Smooth muscle cell (in vitro differentiated cells): ENCODE results near the gene CHMP6. TPM values are rescaled to one million over a fixed set of nuclear protein-coding genes. Genes with fewer than 3 reads are reported as not detected.

Experiments used
- DNase-seq: peaks from one replicate; lab custom pipeline; 2025; ENCODE audit not compliant: unreplicated experiment; lab: John Stamatoyannopoulos, UW
- H2AFZ ChIP-seq: fragments of 200-600 bp; sonication (generic); 2 replicates; pipeline ENCODE4 v1.6.0; 2016; ENCODE audit warnings: antibody characterized with exemption, low read depth, mild to moderate bottlenecking
- H3F3A ChIP-seq: fragments of 200-600 bp; sonication (generic); 2 replicates; pipeline ENCODE4 v1.6.0; 2017; ENCODE audit warnings: antibody characterized with exemption, low read depth
- H3K27ac ChIP-seq: fragments of 200-600 bp; sonication (generic); 2 replicates; pipeline ENCODE4 v1.5.1; 2016; ENCODE audit warnings: low read depth, mild to moderate bottlenecking
- H3K27me3 ChIP-seq: fragments of 200-600 bp; sonication (generic); 2 replicates; pipeline ENCODE4 v1.6.1; 2016; ENCODE audit warnings: low read depth, mild to moderate bottlenecking
- H3K36me3 ChIP-seq: fragments of 200-600 bp; sonication (generic); 2 replicates; pipeline ENCODE4 v1.5.1; 2016; ENCODE audit warnings: low read depth
- H3K4me1 ChIP-seq: fragments of 200-600 bp; sonication (generic); 2 replicates; pipeline ENCODE4 v1.5.1; 2016; ENCODE audit warnings: low read depth
- H3K4me2 ChIP-seq: fragments of 200-600 bp; sonication (generic); 2 replicates; pipeline ENCODE4 v1.6.0; 2016; ENCODE audit warnings: mild to moderate bottlenecking
- H3K4me3 ChIP-seq: fragments of 200-600 bp; sonication (generic); 2 replicates; pipeline ENCODE4 v1.5.1; 2016; ENCODE audit warnings: mild to moderate bottlenecking
- H3K79me2 ChIP-seq: fragments of 200-600 bp; sonication (generic); 2 replicates; pipeline ENCODE4 v1.6.0; 2016; ENCODE audit warnings: low read depth, mild to moderate bottlenecking
- H3K9ac ChIP-seq: fragments of 200-600 bp; sonication (generic); 2 replicates; pipeline ENCODE4 v1.6.0; 2016; ENCODE audit warnings: low read depth
- H3K9me3 ChIP-seq: fragments of 200-600 bp; sonication (generic); replicated peaks from 2 replicates; pipeline ENCODE4 v1.5.1; 2016; ENCODE audit warnings: low read depth
- H4K20me1 ChIP-seq: fragments of 200-600 bp; sonication (generic); 2 replicates; pipeline ENCODE4 v1.6.0; 2016; ENCODE audit warnings: low read depth
- WGBS: methylation state at CpG from one replicate; pipeline ENCODE4 v1.1.7; 2016; ENCODE audit warnings: low lambda C conversion rate; 5-methylcytosine and 5-hydroxymethylcytosine counted together
- polyA plus RNA-seq: library from polyadenylated mRNA; unstranded; fragments of >200 nt; fragmentation: Nextera tagmentation; extraction: Ambion mirVana; gene quantifications from 2 replicates; pipeline ENCODE4 v1.2.1, GENCODE V29; 2016
- total RNA-seq: library from RNA; depleted of rRNA; stranded (reverse); fragments of >200 nt; gene quantifications from 2 replicates; pipeline ENCODE4 v1.2.3, GENCODE V29; 2014
- TF ChIP-seq, protein P1 (sequence below): fragments of 200-600 bp; sonication (generic); IDR thresholded peaks from 2 replicates; pipeline ENCODE4 v1.5.1; 2017; ENCODE audit warnings: borderline replicate concordance, mild to moderate bottlenecking, antibody characterized with exemption; ENCODE audit not compliant: insufficient read depth, poor library complexity, severe bottlenecking

The CHMP6 gene
- total and polyA plus RNA-seq, 2 experiments from 2014 or later = 5.8 to 21.5 TPM

DNA sequence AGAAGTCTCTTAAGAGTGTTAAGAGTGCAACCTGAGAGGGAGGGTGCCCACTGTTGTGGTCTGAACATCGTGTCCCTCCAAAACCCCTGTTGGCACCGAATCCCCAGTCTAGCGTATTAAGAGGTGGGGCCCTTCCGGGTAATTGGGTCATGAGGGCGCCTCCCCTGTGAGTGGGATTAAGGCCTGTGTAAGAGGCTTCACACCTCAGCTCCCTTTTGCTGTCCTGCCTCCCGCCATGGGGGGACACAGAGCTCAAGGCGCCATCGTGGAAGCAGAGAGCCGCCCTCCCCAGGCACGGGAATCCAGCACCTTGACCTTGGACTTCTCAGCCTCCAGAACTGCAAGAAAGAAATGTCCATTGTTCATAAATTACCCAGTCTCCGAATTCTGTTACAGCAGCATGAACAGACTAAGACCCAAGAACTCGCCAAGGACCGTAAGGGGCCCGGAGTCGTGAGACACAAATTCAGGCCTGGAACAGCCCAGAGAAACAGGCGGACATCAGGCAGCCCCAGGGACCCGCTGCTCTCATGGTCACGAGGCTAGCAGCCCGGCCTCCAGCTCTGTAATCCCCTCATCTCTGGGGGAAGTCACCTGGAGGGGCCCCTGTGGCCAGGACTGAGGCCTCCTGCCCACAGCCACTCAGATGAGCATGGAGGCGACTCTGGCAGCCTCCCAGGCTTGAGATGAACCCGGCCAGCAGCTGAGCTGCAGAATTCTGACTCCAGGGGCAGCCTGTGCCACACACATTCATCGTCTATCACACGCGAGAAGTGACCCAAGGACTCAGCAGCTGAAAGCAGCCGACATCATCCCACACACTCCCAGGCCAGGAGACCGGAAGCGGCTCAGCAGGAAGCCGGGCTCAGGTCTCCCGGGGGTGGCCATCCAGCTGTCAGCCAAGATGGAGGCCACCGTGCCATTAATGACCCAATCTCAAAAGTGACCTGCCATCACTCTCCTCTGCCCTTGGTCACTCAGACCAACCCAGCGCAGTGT, 12.8 kb upstream of the CHMP6 start:
- Histone ChIP-seq H4K20me1 (no peaks in the 10 kb centered on the region), H3K4me1 (no peaks in the 10 kb centered on the region), H3F3A (no peaks in the 10 kb centered on the region), H3K27me3 (no peaks in the 10 kb centered on the region), H3K79me2 (no peaks in the 10 kb centered on the region), H3K4me3 (no peak overlapping the region), H3K27ac (no peak overlapping the region), H3K9ac (no peak overlapping the region), H3K36me3 (no peaks in the 10 kb centered on the region), H3K9me3 (no peaks in the 10 kb centered on the region), H2AFZ (no peak overlapping the region), H3K4me2 (no peak overlapping the region)
- no peak for DNase-seq
- WGBS = 78% methylated on average over 31 of the region's 31 CpGs
- TF ChIP-seq, protein P1, sequence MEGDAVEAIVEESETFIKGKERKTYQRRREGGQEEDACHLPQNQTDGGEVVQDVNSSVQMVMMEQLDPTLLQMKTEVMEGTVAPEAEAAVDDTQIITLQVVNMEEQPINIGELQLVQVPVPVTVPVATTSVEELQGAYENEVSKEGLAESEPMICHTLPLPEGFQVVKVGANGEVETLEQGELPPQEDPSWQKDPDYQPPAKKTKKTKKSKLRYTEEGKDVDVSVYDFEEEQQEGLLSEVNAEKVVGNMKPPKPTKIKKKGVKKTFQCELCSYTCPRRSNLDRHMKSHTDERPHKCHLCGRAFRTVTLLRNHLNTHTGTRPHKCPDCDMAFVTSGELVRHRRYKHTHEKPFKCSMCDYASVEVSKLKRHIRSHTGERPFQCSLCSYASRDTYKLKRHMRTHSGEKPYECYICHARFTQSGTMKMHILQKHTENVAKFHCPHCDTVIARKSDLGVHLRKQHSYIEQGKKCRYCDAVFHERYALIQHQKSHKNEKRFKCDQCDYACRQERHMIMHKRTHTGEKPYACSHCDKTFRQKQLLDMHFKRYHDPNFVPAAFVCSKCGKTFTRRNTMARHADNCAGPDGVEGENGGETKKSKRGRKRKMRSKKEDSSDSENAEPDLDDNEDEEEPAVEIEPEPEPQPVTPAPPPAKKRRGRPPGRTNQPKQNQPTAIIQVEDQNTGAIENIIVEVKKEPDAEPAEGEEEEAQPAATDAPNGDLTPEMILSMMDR = no peak

DNA sequence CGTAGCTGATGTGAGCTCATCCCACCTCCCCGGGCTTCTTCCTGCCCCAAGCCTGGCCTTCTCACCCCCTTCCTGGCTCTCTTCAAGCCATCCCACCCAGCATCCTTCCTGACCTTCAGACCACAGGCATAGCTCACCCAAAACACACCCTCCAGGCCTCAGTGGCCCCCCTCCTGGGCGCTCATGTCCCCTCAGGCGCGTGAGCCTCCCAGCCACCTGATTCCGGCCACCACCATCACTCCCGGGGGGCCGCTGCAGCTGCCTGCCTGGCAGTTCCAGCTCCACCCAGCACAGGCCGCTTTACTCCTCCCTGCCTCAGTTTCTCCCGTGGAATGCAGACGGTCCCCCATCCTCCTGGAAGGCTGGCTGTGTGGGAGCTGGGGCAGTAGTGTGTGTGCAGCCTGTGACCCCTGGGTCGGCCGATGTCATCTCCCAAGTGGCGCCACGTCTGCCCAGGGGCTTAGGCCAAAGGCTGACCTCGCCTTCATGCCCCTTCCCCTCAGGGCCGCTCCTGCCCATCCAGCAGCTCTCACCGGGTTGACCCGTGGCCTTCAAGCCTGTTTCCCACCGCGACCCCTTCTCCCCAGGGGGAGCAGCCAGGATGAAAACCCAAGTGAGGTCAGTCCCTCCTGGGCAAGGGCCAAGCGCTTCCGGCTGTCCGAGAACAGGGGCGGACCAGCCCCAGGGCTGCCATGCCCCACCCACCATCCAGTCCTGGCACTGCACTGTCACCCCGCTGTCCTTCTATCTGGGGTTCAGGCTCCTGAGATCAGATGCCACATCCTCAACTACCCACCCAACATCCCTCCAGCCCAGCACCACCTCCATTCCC, 11.9 kb upstream of the CHMP6 start:
- TF ChIP-seq, protein P1 = no peak
- H3K36me3 ChIP-seq = no peaks in the 10 kb centered on the region
- no peaks in the 10 kb centered on the region for H3K79me2 ChIP-seq
- H3K9me3 ChIP-seq = no peaks in the 10 kb centered on the region
- no peak for DNase-seq
- no peak overlapping the region for H3K4me2 ChIP-seq
- peaks cover 5% of the 10 kb centered on the region for H3F3A ChIP-seq
- H3K4me1 ChIP-seq = no peaks in the 10 kb centered on the region
- 94% methylated on average over 26 of the region's 26 CpGs for WGBS
- H2AFZ ChIP-seq = no peak overlapping the region
- H3K9ac ChIP-seq = no peak overlapping the region
- no peaks in the 10 kb centered on the region for H4K20me1 ChIP-seq
- no peaks in the 10 kb centered on the region for H3K27me3 ChIP-seq
- H3K4me3 ChIP-seq = no peak overlapping the region
- H3K27ac ChIP-seq = no peak overlapping the region

DNA sequence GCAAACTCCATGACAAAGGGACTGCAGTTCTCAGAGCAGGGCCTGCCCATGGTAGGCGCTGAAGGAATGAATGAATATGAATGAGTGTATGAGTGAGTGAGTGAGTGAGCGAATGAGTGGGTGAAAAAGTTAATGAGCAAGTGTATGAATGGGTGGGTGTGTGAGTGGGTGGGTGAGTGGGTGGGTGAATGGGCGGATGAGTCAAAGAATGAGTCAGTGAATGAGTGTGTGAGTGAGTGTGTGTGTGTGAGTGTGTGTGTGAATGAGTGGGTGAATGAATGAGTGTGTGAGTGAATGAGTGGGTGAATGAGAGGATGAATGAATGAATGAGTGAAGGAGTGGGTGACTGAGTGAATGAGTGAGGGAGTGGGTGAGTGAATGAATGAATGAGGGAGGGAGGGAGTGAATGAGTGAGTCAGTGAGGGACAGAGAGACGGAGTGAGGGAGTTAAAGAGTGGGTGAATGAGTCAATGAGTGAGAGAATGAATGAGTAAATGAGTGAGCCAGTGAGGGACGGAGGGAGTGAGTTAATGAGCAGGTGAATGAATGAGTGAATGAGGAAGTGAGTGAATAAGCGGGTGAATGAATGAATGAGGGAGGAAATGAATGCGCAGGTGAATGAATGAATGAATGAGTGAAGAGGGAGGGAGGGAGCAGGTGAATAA, 11.1 kb upstream of the CHMP6 start:
- WGBS = 64% methylated on average over 5 of the region's 7 CpGs
- TF ChIP-seq, protein P1 = no peak
- Histone ChIP-seq H3K36me3 (no peaks in the 10 kb centered on the region), H3K4me1 (no peaks in the 10 kb centered on the region), H3K9ac (no peak overlapping the region), H3K79me2 (no peaks in the 10 kb centered on the region), H2AFZ (no peak overlapping the region), H3K27ac (no peak overlapping the region), H3K27me3 (no peaks in the 10 kb centered on the region), H3F3A (peaks cover 5% of the 10 kb centered on the region), H3K9me3 (no peaks in the 10 kb centered on the region), H4K20me1 (no peaks in the 10 kb centered on the region), H3K4me2 (peak overlapping the region; percentile 77), H3K4me3 (no peak overlapping the region)
- DNase-seq = no peak
